Keratinocyte (primary cell): Measurements from ENCODE around the gene PARD3. TPM values are rescaled to one million over a fixed set of nuclear protein-coding genes. Genes with fewer than 3 reads are reported as not detected.

Experiments used
- DNase-seq: peaks from one replicate; pipeline ENCODE4 v3.0.0-alpha.2; 2011; ENCODE audit warnings: low read depth, missing footprints, low spot score
- FAIRE-seq: peaks from 2 replicates; lab custom pipeline; 2011; peaks lifted over from hg19 to GRCh38; lab: Jason Lieb, UNC
- H2AFZ ChIP-seq: 2 replicates; pipeline ENCODE4 v1.6.0; 2012; ENCODE audit warnings: low read length, control low read depth, inconsistent platforms; ENCODE audit not compliant: control insufficient read depth
- H3K27ac ChIP-seq: 2 replicates; pipeline ENCODE4 v1.5.1; 2011; ENCODE audit warnings: low read length; ENCODE audit not compliant: control insufficient read depth, insufficient read depth
- H3K27me3 ChIP-seq: 3 replicates; pipeline ENCODE4 v1.6.0; 2011; ENCODE audit warnings: low read length; ENCODE audit not compliant: control insufficient read depth, insufficient read depth; ENCODE audit errors: extremely low read depth
- H3K36me3 ChIP-seq, 2 experiments: 2 replicates in 1 of 2; 3 replicates in 1 of 2; pipeline ENCODE4 v1.5.1; 2011; ENCODE audit warnings: low read length in 2 of 2, mild to moderate bottlenecking in 1 of 2; ENCODE audit not compliant: control insufficient read depth in 2 of 2, insufficient read depth in 2 of 2; ENCODE audit errors: extremely low read depth in 1 of 2
- H3K4me1 ChIP-seq: 3 replicates; pipeline ENCODE4 v1.5.1; 2011; ENCODE audit warnings: low read length; ENCODE audit not compliant: control insufficient read depth, insufficient read depth; ENCODE audit errors: extremely low read depth
- H3K4me2 ChIP-seq: 3 replicates; pipeline ENCODE4 v1.6.0; 2011; ENCODE audit warnings: low read depth, low read length; ENCODE audit not compliant: control insufficient read depth, insufficient read depth; ENCODE audit errors: extremely low read depth
- H3K4me3 ChIP-seq, 3 experiments: fragments of 200-600 bp in 1 of 3; sonication (generic) in 1 of 3; 2 replicates in 2 of 3; 3 replicates in 1 of 3; pipeline ENCODE4 v1.5.1; 2011 to 2016; ENCODE audit warnings: low read length in 3 of 3, mild to moderate bottlenecking in 3 of 3, control low read depth in 2 of 3, inconsistent platforms in 1 of 3, low read depth in 1 of 3, mixed read lengths in 1 of 3, mixed run types in 1 of 3, moderate library complexity in 1 of 3; ENCODE audit not compliant: control insufficient read depth in 2 of 3, insufficient read depth in 2 of 3; ENCODE audit errors: extremely low read depth in 1 of 3
- H3K79me2 ChIP-seq: 2 replicates; pipeline ENCODE4 v1.6.0; 2012; ENCODE audit warnings: low read length; ENCODE audit not compliant: control insufficient read depth, insufficient read depth
- H3K9ac ChIP-seq: 3 replicates; pipeline ENCODE4 v1.6.0; 2011; ENCODE audit warnings: low read length; ENCODE audit not compliant: control insufficient read depth, insufficient read depth; ENCODE audit errors: extremely low read depth
- H3K9me1 ChIP-seq: 3 replicates; pipeline ENCODE4 v1.6.0; 2011; ENCODE audit warnings: low read length; ENCODE audit not compliant: control insufficient read depth, insufficient read depth; ENCODE audit errors: extremely low read depth
- H3K9me3 ChIP-seq: 2 replicates; pipeline ENCODE4 v1.5.1; 2012; ENCODE audit warnings: low read depth, low read length; ENCODE audit not compliant: control insufficient read depth
- H4K20me1 ChIP-seq: 3 replicates; pipeline ENCODE4 v1.6.0; 2011; ENCODE audit warnings: low read length; ENCODE audit not compliant: control insufficient read depth, insufficient read depth; ENCODE audit errors: extremely low read depth
- EZH2 ChIP-seq: IDR thresholded peaks from one replicate; pipeline ENCODE4 v1.6.1; 2012; ENCODE audit warnings: inconsistent platforms, mild to moderate bottlenecking, low read length, moderate library complexity
- dilution Hi-C: fragments of 300-500 bp; cut with MboI; formaldehyde crosslinking; loops from one replicate; pipeline ENCODE4 v1.7.0; 2020; ENCODE audit warnings: low sequenced_read_pairs; ENCODE audit not compliant: extremely low pct_ligation_motif_present
- polyA plus RNA-seq, 5 experiments: library from polyadenylated mRNA; depleted of rRNA in 3 of 5; stranded (reverse) in 3 of 5; stranded (forward) in 1 of 5; unstranded in 1 of 5; fragments of >200 nt; gene quantifications; 1 replicate in 1 of 5; 2 replicates in 3 of 5; 3 replicates in 1 of 5; pipeline versions ENCODE4 v1.2.1 to v1.2.3, GENCODE V29; 2011 to 2012; ENCODE audit warnings: missing spikeins in 2 of 5, low read depth in 1 of 5, low replicate concordance in 1 of 5
- TF ChIP-seq, protein P1 (sequence below), 3 experiments: IDR thresholded peaks in 1 of 3; conservative IDR thresholded peaks in 1 of 3; optimal IDR thresholded peaks in 1 of 3; 2 replicates in 2 of 3; 3 replicates in 1 of 3; pipeline versions ENCODE3 to v1.5.1; 2011; ENCODE audit warnings: low read length in 3 of 3, mild to moderate bottlenecking in 3 of 3, moderate library complexity in 2 of 3, control low read depth in 1 of 3, inconsistent platforms in 1 of 3; ENCODE audit not compliant: insufficient read depth in 2 of 3; ENCODE audit errors: extremely low read depth in 1 of 3

PARD3 gene
- polyA plus RNA-seq, 1 donor (not counting 4 experiments of a cell fraction or from before 2014, with no cell fraction given) = 46.4 TPM

DNA sequence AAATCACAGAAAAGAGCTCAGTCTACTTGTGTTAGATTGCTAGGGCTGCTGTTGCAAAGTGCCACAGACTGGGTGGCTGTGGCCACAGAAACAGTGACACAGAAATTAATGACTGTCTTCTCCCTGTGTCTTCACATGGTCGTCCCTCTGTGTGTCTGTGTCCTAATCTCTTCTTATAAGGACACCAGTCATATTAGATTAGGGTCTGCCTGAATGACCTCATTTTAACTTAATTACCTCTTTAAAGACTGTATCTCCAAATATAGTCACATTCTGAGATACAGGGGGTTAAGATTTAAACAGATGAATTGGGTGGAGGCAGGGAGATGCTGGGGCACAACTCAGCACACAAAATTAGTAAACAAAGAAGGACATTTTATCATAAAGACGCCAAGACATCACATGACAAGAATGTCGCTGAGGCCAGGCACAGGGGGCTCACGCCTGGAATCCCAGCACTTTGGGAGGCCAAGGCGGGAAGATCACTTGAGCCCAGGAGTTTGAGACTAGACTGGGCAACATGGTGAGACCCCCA is 23.3 kb upstream of the PARD3 start:
- dilution Hi-C loops = no loop called here
- no peak for DNase-seq
- Histone ChIP-seq H3K9me3 (no peaks in the 10 kb centered on the region), H3K27me3 (no peaks in the 10 kb centered on the region), H3K36me3 (no peaks in the 10 kb centered on the region), H3K4me1 (no peaks in the 10 kb centered on the region), H3K4me2 (no peak overlapping the region), H3K27ac (no peak overlapping the region), H2AFZ (no peak overlapping the region), H4K20me1 (no peaks in the 10 kb centered on the region), H3K4me3 (no peak overlapping the region), H3K9me1 (no peaks in the 10 kb centered on the region), H3K79me2 (no peaks in the 10 kb centered on the region), H3K9ac (no peak overlapping the region)
- FAIRE-seq = no peak
- TF ChIP-seq EZH2 = no peak
- TF ChIP-seq, protein P1, sequence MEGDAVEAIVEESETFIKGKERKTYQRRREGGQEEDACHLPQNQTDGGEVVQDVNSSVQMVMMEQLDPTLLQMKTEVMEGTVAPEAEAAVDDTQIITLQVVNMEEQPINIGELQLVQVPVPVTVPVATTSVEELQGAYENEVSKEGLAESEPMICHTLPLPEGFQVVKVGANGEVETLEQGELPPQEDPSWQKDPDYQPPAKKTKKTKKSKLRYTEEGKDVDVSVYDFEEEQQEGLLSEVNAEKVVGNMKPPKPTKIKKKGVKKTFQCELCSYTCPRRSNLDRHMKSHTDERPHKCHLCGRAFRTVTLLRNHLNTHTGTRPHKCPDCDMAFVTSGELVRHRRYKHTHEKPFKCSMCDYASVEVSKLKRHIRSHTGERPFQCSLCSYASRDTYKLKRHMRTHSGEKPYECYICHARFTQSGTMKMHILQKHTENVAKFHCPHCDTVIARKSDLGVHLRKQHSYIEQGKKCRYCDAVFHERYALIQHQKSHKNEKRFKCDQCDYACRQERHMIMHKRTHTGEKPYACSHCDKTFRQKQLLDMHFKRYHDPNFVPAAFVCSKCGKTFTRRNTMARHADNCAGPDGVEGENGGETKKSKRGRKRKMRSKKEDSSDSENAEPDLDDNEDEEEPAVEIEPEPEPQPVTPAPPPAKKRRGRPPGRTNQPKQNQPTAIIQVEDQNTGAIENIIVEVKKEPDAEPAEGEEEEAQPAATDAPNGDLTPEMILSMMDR (optimal IDR thresholded peaks at IDR 0.05 in 1 of 3, IDR thresholded peaks at IDR 0.05 in 1 of 3, conservative IDR thresholded peaks at IDR 0.05 in 1 of 3; ENCODE audit: extremely low read depth in 1 of 3, insufficient read depth in 2 of 3, low read length in 3 of 3) = no peak

- no peak overlapping the region for H3K27ac ChIP-seq
- dilution Hi-C loops = no loop called here
- FAIRE-seq = no peak
- H3K9me1 ChIP-seq = no peaks in the 10 kb centered on the region
- no peaks in the 10 kb centered on the region for H3K27me3 ChIP-seq
- H3K79me2 ChIP-seq = no peaks in the 10 kb centered on the region
- no peak overlapping the region for H2AFZ ChIP-seq
- no peaks in the 10 kb centered on the region for H3K4me1 ChIP-seq
- H3K4me2 ChIP-seq = no peak overlapping the region
- no peak overlapping the region for H3K9ac ChIP-seq
- DNase-seq = no peak
- H3K9me3 ChIP-seq = no peaks in the 10 kb centered on the region
- TF ChIP-seq, protein P1 (optimal IDR thresholded peaks at IDR 0.05 in 1 of 3, IDR thresholded peaks at IDR 0.05 in 1 of 3, conservative IDR thresholded peaks at IDR 0.05 in 1 of 3; ENCODE audit: extremely low read depth in 1 of 3, insufficient read depth in 2 of 3, low read length in 3 of 3) = no peak
- TF ChIP-seq EZH2 = no peak
- H4K20me1 ChIP-seq = no peaks in the 10 kb centered on the region
- no peaks in the 10 kb centered on the region for H3K36me3 ChIP-seq
- no peak overlapping the region for H3K4me3 ChIP-seq
Observed at GRCh38 chr10:34835908-34836508, 20.9 kb upstream of the PARD3 start.
